ENCODE data around the gene CRY1. TPM values are rescaled to one million over a fixed set of nuclear protein-coding genes. Genes with fewer than 3 reads are reported as not detected.

Gene CRY1
- total RNA-seq, 1 experiment from 2014 or later, result 43.8 TPM

DNA sequence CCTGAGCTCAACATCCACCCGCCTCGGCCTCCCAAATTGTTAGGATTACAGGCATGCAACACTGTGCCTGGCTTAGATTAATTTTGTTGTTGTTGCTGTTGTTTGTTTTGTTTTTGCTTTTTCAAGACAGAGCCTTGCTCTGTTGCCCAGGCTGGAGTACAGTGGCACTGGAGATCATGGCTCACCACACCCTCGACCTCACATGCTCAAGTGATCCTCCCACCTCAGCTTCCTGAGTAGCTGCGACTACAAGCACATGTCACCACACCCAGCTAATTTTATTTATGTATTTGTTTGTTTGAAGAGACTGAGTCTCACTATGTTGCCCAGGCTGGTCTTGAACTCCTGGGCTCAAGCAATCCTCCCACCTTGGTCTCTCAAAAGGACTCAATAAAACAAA lies 26.7 kb downstream of the CRY1 start:
- DNase-seq (ENCODE audit: low read depth, low spot score) (no peak), ATAC-seq (no peak)
- H3K9me3 ChIP-seq (ENCODE audit: control insufficient read depth, insufficient read depth, low read depth, low read length), result no peaks in the 10 kb centered on the region
- ChIA-PET POLR2A (no interaction called here), CTCF (no interaction called here)
- no TSS peak for BruUV-seq (replicated peaks)
- in situ Hi-C loops (cut with HindIII; ENCODE audit: low pct_unique_long_range_greater_than_20kb, low sequenced_read_pairs) (no loop called here), intact Hi-C loops (cut with micrococcal nuclease; ENCODE audit: unreplicated experiment) (no loop called here)
- H3K4me1 ChIP-seq (ENCODE audit: control insufficient read depth, insufficient read depth, low read length), result no peaks in the 10 kb centered on the region
- no peak overlapping the region for H3K27ac ChIP-seq (ENCODE audit: low read length)
- no peaks in the 10 kb centered on the region for H3K27me3 ChIP-seq (ENCODE audit: control insufficient read depth, insufficient read depth, low read length)
- no peak overlapping the region for H3K4me3 ChIP-seq (ENCODE audit: low read depth in 2 of 2, low read length in 2 of 2)
- no peak for TF ChIP-seq SIN3A (IDR thresholded peaks at IDR 0.05; ENCODE audit: borderline replicate concordance, insufficient read depth, low read depth, low read length)
- no peak for TF ChIP-seq POLR2AphosphoS5 (IDR thresholded peaks at IDR 0.05; ENCODE audit: low read depth, low read length)
- TF ChIP-seq, protein P1, sequence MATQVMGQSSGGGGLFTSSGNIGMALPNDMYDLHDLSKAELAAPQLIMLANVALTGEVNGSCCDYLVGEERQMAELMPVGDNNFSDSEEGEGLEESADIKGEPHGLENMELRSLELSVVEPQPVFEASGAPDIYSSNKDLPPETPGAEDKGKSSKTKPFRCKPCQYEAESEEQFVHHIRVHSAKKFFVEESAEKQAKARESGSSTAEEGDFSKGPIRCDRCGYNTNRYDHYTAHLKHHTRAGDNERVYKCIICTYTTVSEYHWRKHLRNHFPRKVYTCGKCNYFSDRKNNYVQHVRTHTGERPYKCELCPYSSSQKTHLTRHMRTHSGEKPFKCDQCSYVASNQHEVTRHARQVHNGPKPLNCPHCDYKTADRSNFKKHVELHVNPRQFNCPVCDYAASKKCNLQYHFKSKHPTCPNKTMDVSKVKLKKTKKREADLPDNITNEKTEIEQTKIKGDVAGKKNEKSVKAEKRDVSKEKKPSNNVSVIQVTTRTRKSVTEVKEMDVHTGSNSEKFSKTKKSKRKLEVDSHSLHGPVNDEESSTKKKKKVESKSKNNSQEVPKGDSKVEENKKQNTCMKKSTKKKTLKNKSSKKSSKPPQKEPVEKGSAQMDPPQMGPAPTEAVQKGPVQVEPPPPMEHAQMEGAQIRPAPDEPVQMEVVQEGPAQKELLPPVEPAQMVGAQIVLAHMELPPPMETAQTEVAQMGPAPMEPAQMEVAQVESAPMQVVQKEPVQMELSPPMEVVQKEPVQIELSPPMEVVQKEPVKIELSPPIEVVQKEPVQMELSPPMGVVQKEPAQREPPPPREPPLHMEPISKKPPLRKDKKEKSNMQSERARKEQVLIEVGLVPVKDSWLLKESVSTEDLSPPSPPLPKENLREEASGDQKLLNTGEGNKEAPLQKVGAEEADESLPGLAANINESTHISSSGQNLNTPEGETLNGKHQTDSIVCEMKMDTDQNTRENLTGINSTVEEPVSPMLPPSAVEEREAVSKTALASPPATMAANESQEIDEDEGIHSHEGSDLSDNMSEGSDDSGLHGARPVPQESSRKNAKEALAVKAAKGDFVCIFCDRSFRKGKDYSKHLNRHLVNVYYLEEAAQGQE (IDR thresholded peaks at IDR 0.05; ENCODE audit: insufficient read depth in 1 of 2, low read depth in 2 of 2, low read length in 1 of 2), result no peak
- no peaks in the 10 kb centered on the region for H3K36me3 ChIP-seq (ENCODE audit: control insufficient read depth, insufficient read depth, low read length)

DNA sequence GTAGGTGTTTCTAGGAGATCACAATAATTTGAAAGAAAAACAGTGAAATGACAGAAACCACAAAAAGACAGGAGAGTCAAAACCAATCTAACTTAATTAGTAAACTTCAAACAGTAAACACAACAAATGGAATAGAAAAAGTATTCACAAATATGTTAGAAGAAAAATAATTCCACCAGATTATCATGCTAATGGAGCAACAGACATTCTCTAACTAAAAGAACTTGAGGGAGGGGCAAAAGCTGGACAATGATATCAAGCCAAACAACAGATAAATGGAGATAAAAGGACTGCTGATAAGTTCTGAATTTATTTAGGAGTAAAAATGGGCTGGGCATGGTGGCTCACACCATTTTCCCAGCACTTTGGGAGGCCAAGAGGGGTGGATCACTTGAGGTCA lies 28.7 kb downstream of the CRY1 start:
- Histone ChIP-seq H3K4me1 (ENCODE audit: control insufficient read depth, insufficient read depth, low read length) (no peaks in the 10 kb centered on the region), H3K4me3 (ENCODE audit: low read depth in 2 of 2, low read length in 2 of 2) (no peak overlapping the region), H3K27me3 (ENCODE audit: control insufficient read depth, insufficient read depth, low read length) (no peaks in the 10 kb centered on the region), H3K36me3 (ENCODE audit: control insufficient read depth, insufficient read depth, low read length) (no peaks in the 10 kb centered on the region), H3K27ac (ENCODE audit: low read length) (no peak overlapping the region), H3K9me3 (ENCODE audit: control insufficient read depth, insufficient read depth, low read depth, low read length) (no peaks in the 10 kb centered on the region)
- in situ Hi-C loops (cut with HindIII; ENCODE audit: low pct_unique_long_range_greater_than_20kb, low sequenced_read_pairs) (no loop called here), intact Hi-C loops (cut with micrococcal nuclease; ENCODE audit: unreplicated experiment) (no loop called here)
- TF ChIP-seq, protein P2, sequence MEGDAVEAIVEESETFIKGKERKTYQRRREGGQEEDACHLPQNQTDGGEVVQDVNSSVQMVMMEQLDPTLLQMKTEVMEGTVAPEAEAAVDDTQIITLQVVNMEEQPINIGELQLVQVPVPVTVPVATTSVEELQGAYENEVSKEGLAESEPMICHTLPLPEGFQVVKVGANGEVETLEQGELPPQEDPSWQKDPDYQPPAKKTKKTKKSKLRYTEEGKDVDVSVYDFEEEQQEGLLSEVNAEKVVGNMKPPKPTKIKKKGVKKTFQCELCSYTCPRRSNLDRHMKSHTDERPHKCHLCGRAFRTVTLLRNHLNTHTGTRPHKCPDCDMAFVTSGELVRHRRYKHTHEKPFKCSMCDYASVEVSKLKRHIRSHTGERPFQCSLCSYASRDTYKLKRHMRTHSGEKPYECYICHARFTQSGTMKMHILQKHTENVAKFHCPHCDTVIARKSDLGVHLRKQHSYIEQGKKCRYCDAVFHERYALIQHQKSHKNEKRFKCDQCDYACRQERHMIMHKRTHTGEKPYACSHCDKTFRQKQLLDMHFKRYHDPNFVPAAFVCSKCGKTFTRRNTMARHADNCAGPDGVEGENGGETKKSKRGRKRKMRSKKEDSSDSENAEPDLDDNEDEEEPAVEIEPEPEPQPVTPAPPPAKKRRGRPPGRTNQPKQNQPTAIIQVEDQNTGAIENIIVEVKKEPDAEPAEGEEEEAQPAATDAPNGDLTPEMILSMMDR (IDR thresholded peaks at IDR 0.05), result no peak
- no peak for TF ChIP-seq POLR2AphosphoS5 (IDR thresholded peaks at IDR 0.05; ENCODE audit: low read depth, low read length)
- TF ChIP-seq TCF7L2 (IDR thresholded peaks at IDR 0.05; ENCODE audit: low read depth, low read length), result no peak
- TF ChIP-seq, protein P1 (IDR thresholded peaks at IDR 0.05; ENCODE audit: insufficient read depth in 1 of 2, low read depth in 2 of 2, low read length in 1 of 2), result no peak
- no peak for TF ChIP-seq SIN3A (IDR thresholded peaks at IDR 0.05; ENCODE audit: borderline replicate concordance, insufficient read depth, low read depth, low read length)
- no TSS peak for BruUV-seq (replicated peaks)
- ChIA-PET POLR2A (no interaction called here), CTCF (interaction anchor here (0.7 kb wide), 1 partner anchor 1524 kb away, joined by 3 read pairs; no protein-coding TSS in a partner anchor)
- ATAC-seq (no peak), DNase-seq (ENCODE audit: low read depth, low spot score) (no peak)
